ENCODE measurements around the gene SRSF11.

The SRSF11 gene

DNA sequence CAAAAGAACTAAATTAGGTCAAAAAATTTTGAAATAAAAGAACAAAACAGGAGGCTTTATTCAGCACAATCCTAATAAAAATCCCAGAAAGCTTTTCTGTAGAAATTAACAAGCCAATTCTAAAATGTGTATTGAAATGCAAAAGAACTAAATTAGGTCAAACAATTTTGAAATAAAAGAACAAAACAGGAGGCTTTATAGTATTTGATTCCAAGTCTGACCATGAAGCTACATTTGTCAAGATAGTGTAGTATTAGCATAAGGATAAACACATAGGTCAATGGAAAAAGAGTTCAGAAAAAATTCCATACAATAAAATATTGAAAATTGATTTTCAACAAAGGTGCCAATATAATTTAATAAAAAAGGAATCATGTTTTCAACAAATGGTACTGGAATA, 26.6 kb upstream of the SRSF11 start:
- DNase-seq (ENCODE audit: extremely low spot score): no peak
- TF ChIP-seq NFRKB (IDR thresholded peaks at IDR 0.05) (no peak), ZNF384 (IDR thresholded peaks at IDR 0.05) (no peak), L3MBTL2 (conservative IDR thresholded peaks at IDR 0.05) (no peak), SP1 (IDR thresholded peaks at IDR 0.05) (no peak), TARDBP (IDR thresholded peaks at IDR 0.05) (no peak), BHLHE40 (IDR thresholded peaks at IDR 0.05; ENCODE audit: borderline replicate concordance) (no peak)
- POLR2A ChIA-PET: no interaction called here
- CTCF ChIA-PET: interaction anchor here (1.1 kb wide), 1 partner anchor 13 kb away, joined by 4 read pairs; no protein-coding TSS in a partner anchor

DNA sequence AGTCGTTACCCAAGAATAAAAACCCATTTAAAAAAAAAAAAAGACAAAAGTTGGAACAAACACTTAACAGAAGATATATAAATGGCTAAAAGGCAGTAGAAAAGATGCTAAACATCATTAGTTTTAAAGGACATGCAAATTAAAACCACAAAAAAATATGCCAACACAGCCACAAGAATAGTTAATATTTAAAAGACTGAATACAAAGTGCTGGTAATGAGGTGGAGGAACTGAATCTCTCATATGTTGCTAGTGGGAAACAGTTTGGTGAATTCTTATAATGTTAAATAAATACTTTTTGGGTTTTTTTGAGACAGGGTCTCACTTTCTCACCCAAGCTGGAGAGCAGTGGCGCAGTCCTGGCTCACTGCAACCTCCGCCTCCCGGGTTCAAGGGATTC, 25.8 kb upstream of the SRSF11 start:
- CTCF ChIA-PET: no interaction called here

DNA sequence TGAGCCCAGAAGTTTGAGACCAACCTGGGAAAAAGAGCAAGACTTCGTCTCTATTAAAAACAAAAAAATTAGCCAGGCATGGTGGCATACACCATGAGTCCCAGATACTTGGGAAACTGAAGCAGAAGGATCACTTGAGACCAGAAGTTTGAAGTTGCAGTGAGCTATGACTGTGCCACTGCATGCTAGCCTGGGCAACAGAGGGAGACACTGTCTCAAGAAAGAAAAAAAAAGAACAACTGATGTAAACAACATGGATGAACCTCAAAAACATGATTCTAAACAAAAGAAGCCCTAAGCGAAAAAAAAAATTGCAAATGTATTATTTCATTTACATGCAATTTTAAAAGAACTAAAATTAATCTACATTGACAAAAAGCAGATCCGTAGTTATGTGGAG, 24.8 kb upstream of the SRSF11 start:
- no peak for DNase-seq (ENCODE audit: extremely low spot score)
- no peak for TF ChIP-seq FOXM1 (IDR thresholded peaks at IDR 0.05; ENCODE audit: borderline replicate concordance)
- TF ChIP-seq ZNF384 (IDR thresholded peaks at IDR 0.05): no peak
- no peak for TF ChIP-seq LEF1 (IDR thresholded peaks at IDR 0.05; ENCODE audit: borderline replicate concordance)
- TF ChIP-seq SUZ12 (IDR thresholded peaks at IDR 0.05): no peak
- no peak for TF ChIP-seq FOXA1 (IDR thresholded peaks at IDR 0.05)
- no peak for TF ChIP-seq ARNT (IDR thresholded peaks at IDR 0.05)
- no peak for TF ChIP-seq FOXK2 (IDR thresholded peaks at IDR 0.05)
- TF ChIP-seq, protein P1, sequence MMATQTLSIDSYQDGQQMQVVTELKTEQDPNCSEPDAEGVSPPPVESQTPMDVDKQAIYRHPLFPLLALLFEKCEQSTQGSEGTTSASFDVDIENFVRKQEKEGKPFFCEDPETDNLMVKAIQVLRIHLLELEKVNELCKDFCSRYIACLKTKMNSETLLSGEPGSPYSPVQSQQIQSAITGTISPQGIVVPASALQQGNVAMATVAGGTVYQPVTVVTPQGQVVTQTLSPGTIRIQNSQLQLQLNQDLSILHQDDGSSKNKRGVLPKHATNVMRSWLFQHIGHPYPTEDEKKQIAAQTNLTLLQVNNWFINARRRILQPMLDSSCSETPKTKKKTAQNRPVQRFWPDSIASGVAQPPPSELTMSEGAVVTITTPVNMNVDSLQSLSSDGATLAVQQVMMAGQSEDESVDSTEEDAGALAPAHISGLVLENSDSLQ (IDR thresholded peaks at IDR 0.05): no peak
- no peak for TF ChIP-seq TARDBP (IDR thresholded peaks at IDR 0.05)
- TF ChIP-seq CTBP1 (IDR thresholded peaks at IDR 0.05; ENCODE audit: borderline replicate concordance): no peak
- TF ChIP-seq NFRKB (IDR thresholded peaks at IDR 0.05): no peak
- no peak for TF ChIP-seq SP1 (IDR thresholded peaks at IDR 0.05)
- TF ChIP-seq HDGF (IDR thresholded peaks at IDR 0.05; ENCODE audit: borderline replicate concordance): no peak
- TF ChIP-seq L3MBTL2 (conservative IDR thresholded peaks at IDR 0.05): no peak
- no peak for TF ChIP-seq BHLHE40 (IDR thresholded peaks at IDR 0.05; ENCODE audit: borderline replicate concordance)
- no peak for TF ChIP-seq ELF4 (IDR thresholded peaks at IDR 0.05)

More for the DNA sequence above, 25.8 kb upstream of the SRSF11 start:
- TF ChIP-seq CTBP1 (IDR thresholded peaks at IDR 0.05; ENCODE audit: borderline replicate concordance) (no peak), ARNT (IDR thresholded peaks at IDR 0.05) (no peak), BHLHE40 (IDR thresholded peaks at IDR 0.05; ENCODE audit: borderline replicate concordance) (no peak), NFRKB (IDR thresholded peaks at IDR 0.05) (no peak), TARDBP (IDR thresholded peaks at IDR 0.05) (no peak), FOXA1 (IDR thresholded peaks at IDR 0.05) (no peak), LEF1 (IDR thresholded peaks at IDR 0.05; ENCODE audit: borderline replicate concordance) (no peak), L3MBTL2 (conservative IDR thresholded peaks at IDR 0.05) (no peak), SP1 (IDR thresholded peaks at IDR 0.05) (no peak), FOXK2 (IDR thresholded peaks at IDR 0.05) (no peak), SUZ12 (IDR thresholded peaks at IDR 0.05) (no peak), ZNF384 (IDR thresholded peaks at IDR 0.05) (no peak), ELF4 (IDR thresholded peaks at IDR 0.05) (no peak), FOXM1 (IDR thresholded peaks at IDR 0.05; ENCODE audit: borderline replicate concordance) (no peak), HDGF (IDR thresholded peaks at IDR 0.05; ENCODE audit: borderline replicate concordance) (no peak)
- TF ChIP-seq, protein P1 (IDR thresholded peaks at IDR 0.05): no peak
- no peak for DNase-seq (ENCODE audit: extremely low spot score)
- POLR2A ChIA-PET: no interaction called here

DNA sequence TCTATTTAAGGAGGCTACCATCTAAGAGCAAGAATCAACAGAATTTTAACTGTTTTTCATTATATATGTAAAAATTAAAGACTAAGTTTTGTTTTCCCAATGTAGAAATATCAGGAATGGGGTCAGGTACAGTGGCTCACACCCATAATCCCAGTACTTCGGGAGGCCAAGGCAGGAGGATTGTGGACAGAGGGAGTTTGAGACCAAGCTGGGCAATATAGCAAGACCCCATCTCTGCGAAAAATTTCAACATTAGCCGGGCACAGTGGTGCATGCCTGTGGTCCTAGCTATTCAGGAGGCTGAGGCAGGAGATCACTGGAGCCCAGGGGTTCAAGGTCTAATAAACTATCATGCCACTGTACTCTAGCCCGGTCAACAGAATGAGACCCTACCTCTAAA, 21.1 kb upstream of the SRSF11 start:
- no peak for DNase-seq (ENCODE audit: extremely low spot score)
- ChIA-PET CTCF (no interaction called here), POLR2A (interaction anchor here (1.7 kb wide), 1 partner anchor 21 kb away, joined by 5 read pairs; the partner anchor contains the start of gene SRSF11)
- no peak for TF ChIP-seq LEF1 (IDR thresholded peaks at IDR 0.05; ENCODE audit: borderline replicate concordance)
- TF ChIP-seq BHLHE40 (IDR thresholded peaks at IDR 0.05; ENCODE audit: borderline replicate concordance): no peak
- TF ChIP-seq, protein P1 (IDR thresholded peaks at IDR 0.05): no peak
- no peak for TF ChIP-seq NFRKB (IDR thresholded peaks at IDR 0.05)
- TF ChIP-seq FOXK2 (IDR thresholded peaks at IDR 0.05): no peak
- TF ChIP-seq ZNF384 (IDR thresholded peaks at IDR 0.05): no peak
- no peak for TF ChIP-seq CTBP1 (IDR thresholded peaks at IDR 0.05; ENCODE audit: borderline replicate concordance)
- no peak for TF ChIP-seq L3MBTL2 (conservative IDR thresholded peaks at IDR 0.05)
- TF ChIP-seq ARNT (IDR thresholded peaks at IDR 0.05): no peak
- no peak for TF ChIP-seq SUZ12 (IDR thresholded peaks at IDR 0.05)
- TF ChIP-seq SP1 (IDR thresholded peaks at IDR 0.05): no peak
- TF ChIP-seq FOXA1 (IDR thresholded peaks at IDR 0.05): no peak
- TF ChIP-seq FOXM1 (IDR thresholded peaks at IDR 0.05; ENCODE audit: borderline replicate concordance): no peak
- TF ChIP-seq TARDBP (IDR thresholded peaks at IDR 0.05): no peak
- no peak for TF ChIP-seq ELF4 (IDR thresholded peaks at IDR 0.05)
- no peak for TF ChIP-seq HDGF (IDR thresholded peaks at IDR 0.05; ENCODE audit: borderline replicate concordance)

More for the DNA sequence above, 24.8 kb upstream of the SRSF11 start:
- ChIA-PET CTCF (no interaction called here), POLR2A (no interaction called here)

DNA sequence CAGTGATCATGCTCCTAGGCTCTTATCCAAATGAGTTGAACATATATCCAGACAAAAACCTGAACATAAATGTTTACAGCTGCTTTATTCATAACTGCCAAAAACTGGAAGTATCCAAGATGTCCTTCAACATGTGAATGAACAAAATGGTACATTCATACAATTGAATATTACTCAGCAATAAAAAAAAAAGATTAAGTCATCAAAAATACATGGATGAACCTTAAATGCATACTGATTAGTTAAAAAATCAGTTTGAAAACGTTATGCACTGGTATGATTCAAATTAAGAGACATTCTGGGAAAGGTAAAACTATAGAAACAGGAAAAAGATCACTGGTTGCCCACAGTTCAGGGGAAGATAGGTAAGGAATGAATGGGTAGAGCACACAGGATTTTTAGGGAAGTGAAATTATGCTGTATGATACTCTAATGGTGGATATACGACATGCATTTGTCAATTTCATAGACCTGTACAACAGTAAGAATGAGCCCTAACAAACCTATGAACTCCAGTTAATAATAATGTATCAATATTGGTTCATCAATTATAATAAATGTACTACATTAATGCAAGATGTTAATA, 18.9 kb upstream of the SRSF11 start:
- no peak for DNase-seq (ENCODE audit: extremely low spot score)
- ChIA-PET CTCF (no interaction called here), POLR2A (interaction anchor here (0.8 kb wide), 1 partner anchor 19 kb away, joined by 6 read pairs; the partner anchor contains the start of gene SRSF11)
- TF ChIP-seq CTBP1 (IDR thresholded peaks at IDR 0.05; ENCODE audit: borderline replicate concordance) (no peak), SUZ12 (IDR thresholded peaks at IDR 0.05) (no peak), NFRKB (IDR thresholded peaks at IDR 0.05) (no peak), L3MBTL2 (conservative IDR thresholded peaks at IDR 0.05) (no peak), ZNF384 (IDR thresholded peaks at IDR 0.05) (no peak), ARNT (IDR thresholded peaks at IDR 0.05) (no peak), FOXM1 (IDR thresholded peaks at IDR 0.05; ENCODE audit: borderline replicate concordance) (no peak), TARDBP (IDR thresholded peaks at IDR 0.05) (no peak), SP1 (IDR thresholded peaks at IDR 0.05) (no peak), LEF1 (IDR thresholded peaks at IDR 0.05; ENCODE audit: borderline replicate concordance) (no peak), HDGF (IDR thresholded peaks at IDR 0.05; ENCODE audit: borderline replicate concordance) (no peak), BHLHE40 (IDR thresholded peaks at IDR 0.05; ENCODE audit: borderline replicate concordance) (no peak), FOXK2 (IDR thresholded peaks at IDR 0.05) (no peak), FOXA1 (IDR thresholded peaks at IDR 0.05) (no peak), ELF4 (IDR thresholded peaks at IDR 0.05) (no peak)
- TF ChIP-seq, protein P1 (IDR thresholded peaks at IDR 0.05): no peak
